H1 (cell line): Measurements from ENCODE around the gene MIB1. TPM values are rescaled to one million over a fixed set of nuclear protein-coding genes. Genes with fewer than 3 reads are reported as not detected.

ENCODE experiments used
- CTCF ChIA-PET: fragments of 300-600 bp; sonication (Branson Sonifier 250); formaldehyde crosslinking; loops from one replicate; lab custom pipeline; 2021; ENCODE audit not compliant: partially characterized antibody; lab: Charles Lee
- POLR2A ChIA-PET: fragments of 300-600 bp; sonication (Branson Sonifier 250); formaldehyde crosslinking; loops from one replicate; lab custom pipeline; 2021; ENCODE audit warnings: inconsistent platforms; ENCODE audit not compliant: partially characterized antibody; lab: Charles Lee
- DNase-seq, 2 experiments: peaks; one replicate each; pipeline versions ENCODE4 v3.0.0 to v3.0.0-alpha.2; 2010 to 2022; ENCODE audit warnings: low spot score in 2 of 2, low read depth in 1 of 2, mixed read lengths in 1 of 2
- FAIRE-seq: peaks from 2 replicates; lab custom pipeline; 2011; peaks lifted over from hg19 to GRCh38; lab: Jason Lieb, UNC
- H2AFZ ChIP-seq: 2 replicates; pipeline ENCODE4 v1.8.1; 2012; ENCODE audit warnings: low read length, inconsistent platforms
- H2AK5ac ChIP-seq: 2 replicates; pipeline ENCODE4 v1.6.1; 2013; ENCODE audit warnings: low read depth, low read length
- H2BK120ac ChIP-seq: replicated peaks from 2 replicates; pipeline ENCODE3; 2013; ENCODE audit warnings: low read depth, low read length, inconsistent platforms
- H2BK12ac ChIP-seq: 2 replicates; pipeline ENCODE4 v1.6.1; 2013; ENCODE audit warnings: low read depth, low read length
- H2BK15ac ChIP-seq: 2 replicates; pipeline ENCODE4 v1.6.1; 2013; ENCODE audit warnings: low read length
- H2BK20ac ChIP-seq: 2 replicates; pipeline ENCODE4 v1.6.1; 2013; ENCODE audit warnings: low read length
- H2BK5ac ChIP-seq: 2 replicates; pipeline ENCODE4 v1.6.1; 2013; ENCODE audit warnings: low read depth, low read length
- H3K14ac ChIP-seq: 2 replicates; pipeline ENCODE4 v1.6.1; 2013; ENCODE audit warnings: inconsistent platforms; ENCODE audit not compliant: insufficient read length
- H3K18ac ChIP-seq: 2 replicates; pipeline ENCODE4 v1.6.1; 2013; ENCODE audit warnings: low read length; ENCODE audit errors: extremely low read depth
- H3K23ac ChIP-seq: 2 replicates; pipeline ENCODE4 v1.6.1; 2013; ENCODE audit warnings: inconsistent platforms; ENCODE audit not compliant: insufficient read length
- H3K23me2 ChIP-seq: 2 replicates; pipeline ENCODE4 v1.6.1; 2013; ENCODE audit warnings: low read depth, low read length
- H3K27ac ChIP-seq: 2 replicates; pipeline ENCODE4 v1.6.1; 2011; ENCODE audit warnings: low read depth, low read length, inconsistent platforms
- H3K27me3 ChIP-seq, 4 experiments: replicated peaks in 1 of 4; 1 replicate in 1 of 4; 2 replicates in 3 of 4; pipeline versions ENCODE4 v1.6.1 to v1.8.1; 2011 to 2013; ENCODE audit warnings: low read length in 3 of 4, mild to moderate bottlenecking in 3 of 4, inconsistent platforms in 2 of 4, mixed read lengths in 2 of 4, moderate library complexity in 1 of 4; ENCODE audit not compliant: control insufficient read depth in 3 of 4, insufficient read depth in 3 of 4; ENCODE audit errors: extremely low read depth in 1 of 4
- H3K36me3 ChIP-seq, 4 experiments: 2 replicates each; pipeline versions ENCODE4 v1.6.1 to v1.8.1; 2011 to 2013; ENCODE audit warnings: mild to moderate bottlenecking in 4 of 4, low read length in 3 of 4, moderate library complexity in 2 of 4, control low read depth in 1 of 4, inconsistent platforms in 1 of 4; ENCODE audit not compliant: insufficient read depth in 4 of 4, control insufficient read depth in 2 of 4
- H3K4ac ChIP-seq: replicated peaks from 2 replicates; pipeline ENCODE3; 2013; ENCODE audit warnings: low read length, low read depth, mixed read lengths, inconsistent platforms; ENCODE audit not compliant: insufficient read length
- H3K4me1 ChIP-seq, 4 experiments: replicated peaks in 1 of 4; 1 replicate in 1 of 4; 2 replicates in 3 of 4; pipeline versions ENCODE4 v1.6.1 to v1.8.1; 2011 to 2013; ENCODE audit warnings: low read length in 3 of 4, inconsistent platforms in 2 of 4, mixed read lengths in 1 of 4; ENCODE audit not compliant: insufficient read depth in 4 of 4, control insufficient read depth in 3 of 4
- H3K4me2 ChIP-seq, 2 experiments: 2 replicates each; pipeline versions ENCODE4 v1.6.1 to v1.8.1; 2011 to 2013; ENCODE audit warnings: low read depth in 2 of 2, low read length in 2 of 2, control low read depth in 1 of 2, inconsistent platforms in 1 of 2, mild to moderate bottlenecking in 1 of 2; ENCODE audit not compliant: insufficient read depth in 1 of 2
- H3K4me3 ChIP-seq, 4 experiments: fragments of 200-600, 300-600 bp in 1 of 4; sonication (generic), shearing (Covaris generic), sonication (Bioruptor Twin) in 1 of 4; 2 replicates each; pipeline versions ENCODE4 v1.5.1 to v1.8.1; 2011 to 2016; ENCODE audit warnings: low read length in 4 of 4, low read depth in 3 of 4, control low read depth in 2 of 4, inconsistent platforms in 2 of 4, mild to moderate bottlenecking in 2 of 4, mixed read lengths in 1 of 4, moderate library complexity in 1 of 4; ENCODE audit not compliant: insufficient read depth in 2 of 4; ENCODE audit errors: extremely low read depth in 1 of 4
- H3K56ac ChIP-seq: replicated peaks from 2 replicates; pipeline ENCODE3; 2013; ENCODE audit warnings: low read depth, mild to moderate bottlenecking, mixed read lengths, low read length, inconsistent platforms; ENCODE audit not compliant: insufficient read length
- H3K79me1 ChIP-seq: 2 replicates; pipeline ENCODE4 v1.6.1; 2013; ENCODE audit warnings: low read depth, low read length, control low read depth
- H3K79me2 ChIP-seq, 2 experiments: 2 replicates each; pipeline versions ENCODE4 v1.6.1 to v1.8.1; 2012 to 2013; ENCODE audit warnings: low read length in 2 of 2, mild to moderate bottlenecking in 2 of 2, inconsistent platforms in 1 of 2; ENCODE audit not compliant: insufficient read depth in 2 of 2, control insufficient read depth in 1 of 2
- H3K9ac ChIP-seq, 4 experiments: replicated peaks in 1 of 4; 1 replicate in 1 of 4; 2 replicates in 3 of 4; pipeline versions ENCODE4 v1.6.1 to v1.8.1; 2011 to 2013; ENCODE audit warnings: low read depth in 3 of 4, low read length in 3 of 4, control low read depth in 2 of 4, mild to moderate bottlenecking in 2 of 4, moderate library complexity in 2 of 4, inconsistent platforms in 1 of 4; ENCODE audit errors: extremely low read depth in 1 of 4
- H3K9me3 ChIP-seq, 2 experiments: 2 replicates each; pipeline versions ENCODE4 v1.6.1 to v1.8.1; 2012 to 2013; ENCODE audit warnings: mild to moderate bottlenecking in 2 of 2, moderate library complexity in 2 of 2, control low read depth in 1 of 2, inconsistent platforms in 1 of 2, low read depth in 1 of 2, low read length in 1 of 2, mixed read lengths in 1 of 2; ENCODE audit not compliant: insufficient read depth in 2 of 2
- H4K20me1 ChIP-seq, 2 experiments: replicated peaks in 1 of 2; 2 replicates each; pipeline versions ENCODE3 to v1.8.1; 2011 to 2013; ENCODE audit warnings: inconsistent platforms in 2 of 2, low read length in 2 of 2, mild to moderate bottlenecking in 1 of 2; ENCODE audit not compliant: insufficient read depth in 2 of 2, control insufficient read depth in 1 of 2
- H4K5ac ChIP-seq: 2 replicates; pipeline ENCODE4 v1.6.1; 2013; ENCODE audit warnings: low read length, low read depth, mixed read lengths, inconsistent platforms; ENCODE audit not compliant: insufficient read length
- H4K8ac ChIP-seq: 2 replicates; pipeline ENCODE4 v1.8.0; 2013; ENCODE audit warnings: mild to moderate bottlenecking, moderate library complexity, low read length, inconsistent platforms; ENCODE audit not compliant: insufficient read depth; ENCODE audit errors: extremely low read depth
- H4K91ac ChIP-seq: replicated peaks from 2 replicates; pipeline ENCODE3; 2013; ENCODE audit warnings: low read length, mixed read lengths, inconsistent platforms; ENCODE audit not compliant: insufficient read length
- BCL11A ChIP-seq, 2 experiments: IDR thresholded peaks; one replicate each; pipeline ENCODE4 v1.6.1; 2011; ENCODE audit warnings: low read depth in 2 of 2, low read length in 2 of 2, mild to moderate bottlenecking in 2 of 2
- BRCA1 ChIP-seq: IDR thresholded peaks from 2 replicates; pipeline ENCODE4 v1.6.1; 2012; ENCODE audit warnings: low read depth, low read length, improper control_type of control experiment
- EP300 ChIP-seq, 2 experiments: IDR thresholded peaks; 1 replicate in 1 of 2; 2 replicates in 1 of 2; pipeline ENCODE4 v1.6.1; 2011 to 2012; ENCODE audit warnings: low read depth in 2 of 2, low read length in 2 of 2, mild to moderate bottlenecking in 2 of 2, borderline replicate concordance in 1 of 2, inconsistent platforms in 1 of 2, moderate library complexity in 1 of 2
- FOSL1 ChIP-seq: IDR thresholded peaks from 2 replicates; pipeline ENCODE4 v1.6.1; 2011; ENCODE audit warnings: mild to moderate bottlenecking, low read depth, low read length, moderate library complexity; ENCODE audit not compliant: insufficient read depth
- GTF2F1 ChIP-seq: IDR thresholded peaks from 2 replicates; pipeline ENCODE4 v1.6.1; 2012; ENCODE audit warnings: low read depth, low read length, improper control_type of control experiment, borderline replicate concordance
- KDM4A ChIP-seq: IDR thresholded peaks from one replicate; pipeline ENCODE4 v1.7.1; 2012; ENCODE audit warnings: low read depth, mild to moderate bottlenecking, moderate library complexity, low read length, inconsistent platforms; ENCODE audit not compliant: severe bottlenecking
- POLR2AphosphoS5 ChIP-seq: IDR thresholded peaks from 2 replicates; pipeline ENCODE4 v1.6.1; 2011; ENCODE audit warnings: low read depth, low read length
- POU5F1 ChIP-seq: IDR thresholded peaks from 2 replicates; pipeline ENCODE4 v1.6.1; 2011; ENCODE audit warnings: low read depth, mild to moderate bottlenecking, low read length, moderate library complexity
- RXRA ChIP-seq: IDR thresholded peaks from 2 replicates; pipeline ENCODE4 v1.6.1; 2011; ENCODE audit warnings: low read depth, mild to moderate bottlenecking, low read length, moderate library complexity; ENCODE audit not compliant: insufficient read depth
- SIN3A ChIP-seq, 2 experiments: IDR thresholded peaks in 1 of 2; conservative IDR thresholded peaks in 1 of 2; 2 replicates each; pipeline ENCODE4 v1.6.1; 2011 to 2012; ENCODE audit warnings: low read length in 2 of 2, improper control_type of control experiment in 1 of 2, low read depth in 1 of 2, mild to moderate bottlenecking in 1 of 2
- SIX5 ChIP-seq: IDR thresholded peaks from 2 replicates; pipeline ENCODE4 v1.6.1; 2011; ENCODE audit warnings: mild to moderate bottlenecking, low read depth, low read length
- SUZ12 ChIP-seq: fragments of 200-600 bp; sonication (generic); IDR thresholded peaks from 2 replicates; pipeline ENCODE4 v1.6.1; 2012; ENCODE audit warnings: mild to moderate bottlenecking, inconsistent platforms, low read length, moderate library complexity, mixed read lengths
- ZNF274 ChIP-seq: IDR thresholded peaks from 2 replicates; pipeline ENCODE4 v1.7.0; 2012; ENCODE audit warnings: low read length, borderline replicate concordance; ENCODE audit errors: extremely low read depth
- WGBS, 2 experiments: shearing (Covaris generic) in 1 of 2; methylation state at CpG; one replicate each; pipeline versions ENCODE4 v1.1.6 to v1.1.7; 2013 to 2015; ENCODE audit warnings: low lambda C conversion rate in 2 of 2, mixed read lengths in 2 of 2, inconsistent platforms in 1 of 2, low coverage in 1 of 2, missing lambda C conversion rate in 1 of 2; ENCODE audit not compliant: insufficient replicate concordance in 2 of 2, insufficient coverage in 1 of 2, insufficient read length in 1 of 2; ENCODE audit errors: extremely low coverage in 1 of 2, missing lambda C conversion rate in 1 of 2; 5-methylcytosine and 5-hydroxymethylcytosine counted together
- polyA plus RNA-seq, 7 experiments: library from polyadenylated mRNA; depleted of rRNA in 3 of 7; stranded (reverse) in 5 of 7; unstranded in 2 of 7; fragments of >200 nt in 5 of 7; fragments of 200-250 nt in 2 of 7; gene quantifications; 1 replicate in 5 of 7; 2 replicates in 1 of 7; 4 replicates in 1 of 7; pipeline versions ENCODE4 v1.2.1 to v1.2.3, GENCODE V29; 2011 to 2013; ENCODE audit warnings: missing spikeins in 2 of 7, mixed read lengths in 2 of 7
- total RNA-seq: library from RNA; stranded (reverse); fragmentation: NEBNext Ultra II Directional; extraction: Animal tissue kit (Norgen Biotek cat#: 25700); gene quantifications from 2 replicates; pipeline ENCODE4 v1.2.1, GENCODE V29; 2021

Gene MIB1
- total and polyA plus RNA-seq, 2 of the 8 experiments (the other 6 are each of a cell fraction or from before 2014, with no cell fraction given), result 8.2 to 60.3 TPM

GRCh38 chr18:21894619-21895367 lies 154.2 kb downstream of the MIB1 start:
- H3K79me2 ChIP-seq, result no peaks in the 10 kb centered on the region
- H3K4me2 ChIP-seq, result no peak overlapping the region
- H3K79me1 ChIP-seq, result no peaks in the 10 kb centered on the region
- H2BK15ac ChIP-seq, result no peak overlapping the region
- H4K5ac ChIP-seq, result no peak overlapping the region
- H3K9ac ChIP-seq, result peak overlapping the region in 1 of 4 experiments; percentile 34; a peak in 1 of 7 replicates
- H3K4ac ChIP-seq, result no peak overlapping the region
- H2BK120ac ChIP-seq, result no peak overlapping the region
- no peak for DNase-seq
- H3K23me2 ChIP-seq, result no peaks in the 10 kb centered on the region
- no peaks in the 10 kb centered on the region for H3K4me1 ChIP-seq
- H2AK5ac ChIP-seq, result no peak overlapping the region
- H4K20me1 ChIP-seq, result no peaks in the 10 kb centered on the region
- no peaks in the 10 kb centered on the region for H3K36me3 ChIP-seq
- no peak overlapping the region for H4K91ac ChIP-seq
- CTCF ChIA-PET, result interaction anchor here (0.7 kb wide), 1 partner anchor 289 kb away, joined by 3 read pairs; no protein-coding TSS in a partner anchor
- H3K9me3 ChIP-seq, result peaks cover under 1 to 3% of the 10 kb centered on the region in 2 experiments; a peak in 2 of 4 replicates
- H3K23ac ChIP-seq, result no peak overlapping the region
- no peak overlapping the region for H2BK5ac ChIP-seq
- H3K4me3 ChIP-seq, result no peak overlapping the region
- H3K14ac ChIP-seq, result no peak overlapping the region
- no peak overlapping the region for H3K18ac ChIP-seq
- POLR2A ChIA-PET, result no interaction called here
- no peak overlapping the region for H2BK12ac ChIP-seq
- no peak overlapping the region for H3K56ac ChIP-seq
- H3K27me3 ChIP-seq, result no peaks in the 10 kb centered on the region; a peak in 1 of 7 replicates
- WGBS, 2 experiments, result 87% methylated on average over 5 of the region's 5 CpGs; no CpG with 5 or more reads in 1 of the 2 experiments
- no peak overlapping the region for H2AFZ ChIP-seq
- H3K27ac ChIP-seq, result no peak overlapping the region
- H2BK20ac ChIP-seq, result no peak overlapping the region
- H4K8ac ChIP-seq, result no peak overlapping the region
- FAIRE-seq, result no peak
- no peak for TF ChIP-seq EP300 (IDR thresholded peaks at IDR 0.05; ENCODE audit: borderline replicate concordance in 1 of 2, low read depth in 2 of 2, low read length in 2 of 2)
- no peak for TF ChIP-seq BCL11A (IDR thresholded peaks at IDR 0.05; ENCODE audit: low read depth in 2 of 2, low read length in 2 of 2)
- no peak for TF ChIP-seq POU5F1
- no peak for TF ChIP-seq SIN3A (conservative IDR thresholded peaks at IDR 0.05 in 1 of 2, IDR thresholded peaks at IDR 0.05 in 1 of 2; ENCODE audit: low read depth in 1 of 2, low read length in 2 of 2)
- no peak for TF ChIP-seq GTF2F1
- TF ChIP-seq POLR2AphosphoS5, result no peak
- no peak for TF ChIP-seq BRCA1
- TF ChIP-seq FOSL1, result no peak
- TF ChIP-seq SIX5, result no peak
- no peak for TF ChIP-seq RXRA
- no peak for TF ChIP-seq KDM4A
- TF ChIP-seq ZNF274, result no peak
- TF ChIP-seq SUZ12, result no peak
